ENCODE data around the gene PAMR1. TPM values are rescaled to one million over a fixed set of nuclear protein-coding genes. Genes with fewer than 3 reads are reported as not detected.

Gene PAMR1
- total and polyA plus RNA-seq, 9 donors, result 0.25 to 25.8 (median 3.6) TPM

DNA sequence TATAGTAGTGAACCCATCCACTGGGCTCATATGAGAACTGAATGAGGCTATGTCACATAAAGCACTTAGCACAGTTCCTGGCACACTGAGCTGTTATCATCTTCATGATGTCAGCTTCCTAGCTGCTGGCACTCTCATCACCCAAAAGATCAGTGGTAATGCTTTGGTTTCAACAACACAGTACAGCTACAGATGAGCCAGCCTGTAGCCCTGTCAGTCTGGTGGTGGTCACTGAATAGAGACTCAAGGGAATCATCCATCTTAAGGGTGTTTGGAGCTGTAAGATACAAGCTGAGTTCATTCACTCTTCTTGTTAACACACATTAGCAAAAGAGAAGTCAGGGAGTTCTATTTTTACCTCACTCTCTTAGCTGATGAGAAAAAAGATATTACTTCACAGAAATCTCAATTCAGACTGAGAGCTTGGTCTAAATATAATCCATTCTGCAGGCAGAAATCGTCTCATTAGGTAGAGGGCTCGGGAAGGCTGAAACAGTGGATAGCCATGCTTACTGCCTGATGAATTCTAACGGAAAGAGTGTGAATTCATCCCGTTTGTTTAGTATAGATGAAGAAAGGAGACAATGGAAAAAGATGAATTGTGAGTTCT lies 99.7 kb downstream of the PAMR1 start:
- no peak overlapping the region for H3K27ac ChIP-seq
- H3K4me1 ChIP-seq (ENCODE audit: insufficient read depth), result no peaks in the 10 kb centered on the region
- H3K9me3 ChIP-seq, result no peaks in the 10 kb centered on the region
- TF ChIP-seq EP300 (IDR thresholded peaks at IDR 0.05) (no peak), POLR2A (IDR thresholded peaks at IDR 0.05) (no peak)
- TF ChIP-seq, protein P1, sequence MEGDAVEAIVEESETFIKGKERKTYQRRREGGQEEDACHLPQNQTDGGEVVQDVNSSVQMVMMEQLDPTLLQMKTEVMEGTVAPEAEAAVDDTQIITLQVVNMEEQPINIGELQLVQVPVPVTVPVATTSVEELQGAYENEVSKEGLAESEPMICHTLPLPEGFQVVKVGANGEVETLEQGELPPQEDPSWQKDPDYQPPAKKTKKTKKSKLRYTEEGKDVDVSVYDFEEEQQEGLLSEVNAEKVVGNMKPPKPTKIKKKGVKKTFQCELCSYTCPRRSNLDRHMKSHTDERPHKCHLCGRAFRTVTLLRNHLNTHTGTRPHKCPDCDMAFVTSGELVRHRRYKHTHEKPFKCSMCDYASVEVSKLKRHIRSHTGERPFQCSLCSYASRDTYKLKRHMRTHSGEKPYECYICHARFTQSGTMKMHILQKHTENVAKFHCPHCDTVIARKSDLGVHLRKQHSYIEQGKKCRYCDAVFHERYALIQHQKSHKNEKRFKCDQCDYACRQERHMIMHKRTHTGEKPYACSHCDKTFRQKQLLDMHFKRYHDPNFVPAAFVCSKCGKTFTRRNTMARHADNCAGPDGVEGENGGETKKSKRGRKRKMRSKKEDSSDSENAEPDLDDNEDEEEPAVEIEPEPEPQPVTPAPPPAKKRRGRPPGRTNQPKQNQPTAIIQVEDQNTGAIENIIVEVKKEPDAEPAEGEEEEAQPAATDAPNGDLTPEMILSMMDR (IDR thresholded peaks at IDR 0.05), result no peak
- DNase-seq, result no peak
- no peaks in the 10 kb centered on the region for H3K36me3 ChIP-seq
- H3K4me3 ChIP-seq, result no peak overlapping the region
- intact Hi-C loops (cut with DNase I), result no loop called here
- WGBS, 3 donors, result 64 to 82% (median 64%) methylated on average over 4 of the region's 4 CpGs
- no peaks in the 10 kb centered on the region for H3K27me3 ChIP-seq

DNA sequence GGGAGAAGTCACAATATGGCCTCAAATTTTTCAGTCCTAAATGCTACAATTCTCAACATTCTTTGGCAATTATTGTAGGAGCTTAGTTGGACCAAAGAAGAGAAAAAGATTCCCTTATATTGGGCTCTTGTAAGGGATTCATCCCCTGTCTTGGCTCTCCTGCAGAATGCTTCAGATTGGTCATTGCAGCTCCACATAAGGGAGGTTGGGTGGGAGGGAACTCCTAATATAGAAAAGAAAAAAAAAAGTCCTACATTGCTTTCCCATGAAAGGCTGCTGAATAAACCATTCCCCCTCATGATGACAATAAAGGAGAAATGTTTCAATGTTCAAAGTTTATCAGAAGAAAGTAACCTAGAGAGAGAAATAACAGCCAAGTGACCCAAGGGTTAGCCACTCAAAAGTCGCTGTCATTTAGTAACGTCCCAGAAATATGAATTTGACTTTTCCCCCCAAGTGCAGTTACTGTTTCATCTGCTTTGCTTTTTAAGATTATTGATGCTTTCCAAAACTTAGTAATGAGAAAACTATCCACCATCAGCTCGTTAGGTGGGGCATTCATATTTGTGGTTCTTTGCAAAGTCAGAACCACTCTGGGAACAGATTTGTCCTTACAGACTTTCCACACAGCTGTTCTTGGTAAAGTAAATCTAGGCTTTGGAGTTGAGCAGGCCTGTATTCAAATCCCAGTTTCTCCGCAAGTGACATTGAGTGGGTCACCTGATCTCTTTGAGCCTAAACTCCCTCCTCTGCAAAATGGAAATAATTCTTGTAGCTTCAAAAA lies 101.1 kb downstream of the PAMR1 start:
- H3K36me3 ChIP-seq, result no peaks in the 10 kb centered on the region
- no peak overlapping the region for H3K27ac ChIP-seq
- intact Hi-C loops (cut with DNase I), result no loop called here
- 42 to 55% (median 54%) methylated on average over 4 of the region's 4 CpGs for WGBS, 3 donors
- no peak for DNase-seq
- H3K27me3 ChIP-seq, result no peaks in the 10 kb centered on the region
- peaks cover 1% of the 10 kb centered on the region for H3K4me1 ChIP-seq (ENCODE audit: insufficient read depth)
- no peaks in the 10 kb centered on the region for H3K9me3 ChIP-seq
- TF ChIP-seq EP300 (IDR thresholded peaks at IDR 0.05), result no peak
- TF ChIP-seq, protein P1 (IDR thresholded peaks at IDR 0.05), result no peak
- TF ChIP-seq POLR2A (IDR thresholded peaks at IDR 0.05), result no peak
- no peak overlapping the region for H3K4me3 ChIP-seq

GRCh38 chr11:35420371-35420770 lies 105.0 kb downstream of the PAMR1 start:
- peaks cover 1% of the 10 kb centered on the region for H3K4me1 ChIP-seq (ENCODE audit: insufficient read depth)
- intact Hi-C loops (cut with DNase I), result no loop called here
- H3K27me3 ChIP-seq, result no peaks in the 10 kb centered on the region
- WGBS, 3 donors, result 6 to 29% (median 16%) methylated on average over 17 of the region's 17 CpGs
- DNase-seq, result no peak
- H3K36me3 ChIP-seq, result no peaks in the 10 kb centered on the region
- no peak overlapping the region for H3K4me3 ChIP-seq
- no peaks in the 10 kb centered on the region for H3K9me3 ChIP-seq
- TF ChIP-seq POLR2A (IDR thresholded peaks at IDR 0.05) (no peak), EP300 (IDR thresholded peaks at IDR 0.05) (no peak)
- TF ChIP-seq, protein P1 (IDR thresholded peaks at IDR 0.05), result no peak
- no peak overlapping the region for H3K27ac ChIP-seq

DNA sequence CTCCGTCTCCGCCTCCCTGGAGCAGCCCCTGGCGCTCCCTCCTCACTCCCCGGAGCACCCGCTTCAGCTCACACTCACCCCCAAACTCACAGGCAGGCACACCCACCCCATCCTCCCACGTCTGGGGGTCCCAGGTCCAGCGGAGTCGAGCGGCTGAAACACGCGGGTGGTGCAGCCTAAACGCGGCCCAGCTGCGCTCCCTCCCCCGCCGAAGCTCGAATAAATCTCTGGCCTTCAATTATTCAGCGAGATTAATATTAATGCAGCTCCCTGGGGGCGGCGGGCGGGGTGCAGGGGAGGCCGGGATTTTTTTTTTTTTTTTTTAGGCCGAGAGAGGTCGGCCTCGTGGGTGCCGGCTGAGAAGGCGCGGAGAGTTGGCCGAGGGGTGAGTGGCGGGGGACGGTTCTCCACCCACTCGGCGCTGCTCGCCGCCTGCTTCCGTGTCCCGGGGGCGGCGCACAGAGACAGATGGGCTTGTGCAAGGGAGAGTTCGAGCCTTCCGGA lies 105.5 kb downstream of the PAMR1 start:
- 0 to 2% (median 1%) methylated on average over 36 to 41 of the region's 41 CpGs for WGBS, 3 donors
- intact Hi-C loops (cut with DNase I), result no loop called here
- no peaks in the 10 kb centered on the region for H3K36me3 ChIP-seq
- H3K27me3 ChIP-seq, result no peaks in the 10 kb centered on the region
- TF ChIP-seq EP300 (IDR thresholded peaks at IDR 0.05) (no peak), POLR2A (IDR thresholded peaks at IDR 0.05) (no peak)
- TF ChIP-seq, protein P1 (IDR thresholded peaks at IDR 0.05), result no peak
- H3K4me1 ChIP-seq (ENCODE audit: insufficient read depth), result peaks cover 1% of the 10 kb centered on the region
- H3K4me3 ChIP-seq, result peak overlapping the region; percentile 29
- no peak overlapping the region for H3K27ac ChIP-seq
- no peak for DNase-seq
- H3K9me3 ChIP-seq, result no peaks in the 10 kb centered on the region

Data from ovary (tissue), 9 donors.